Measurements from ENCODE around the gene MAGI2.

MAGI2 gene

DNA sequence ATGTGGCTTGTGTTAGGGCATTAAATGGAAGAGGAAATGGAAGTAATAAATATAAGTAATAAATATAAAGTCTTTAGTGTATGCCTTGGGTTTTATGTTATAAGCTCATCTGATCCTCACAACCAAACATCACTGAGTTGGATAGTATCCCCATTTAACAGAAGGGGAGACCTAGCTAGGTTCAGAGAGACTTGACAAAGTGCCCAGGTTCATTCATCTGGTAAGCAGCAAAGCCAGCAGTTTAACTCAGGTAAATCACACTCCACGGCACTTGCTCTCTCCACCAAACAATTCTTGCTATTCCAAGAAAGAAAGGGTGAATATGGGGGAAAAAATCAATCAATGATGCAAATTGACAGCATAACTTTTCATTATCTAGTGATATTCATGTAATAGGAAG lies 167.3 kb downstream of the MAGI2 start:
- no peaks in the 10 kb centered on the region for H3K4me1 ChIP-seq (ENCODE audit: insufficient read depth, low read length)
- H3K27me3 ChIP-seq (ENCODE audit: insufficient read depth, low read length, poor library complexity) = no peaks in the 10 kb centered on the region
- no peaks in the 10 kb centered on the region for H4K20me1 ChIP-seq (ENCODE audit: insufficient read depth, low read length)
- H3K27ac ChIP-seq (ENCODE audit: low read length) = no peak overlapping the region
- H3K79me2 ChIP-seq (ENCODE audit: insufficient read depth, low read length) = no peaks in the 10 kb centered on the region
- DNase-seq = no peak
- no peaks in the 10 kb centered on the region for H3K9me3 ChIP-seq (ENCODE audit: insufficient read depth, low read length, severe bottlenecking)
- no peak overlapping the region for H3K4me2 ChIP-seq (ENCODE audit: insufficient read depth, low read length)
- no peak for ATAC-seq (ENCODE audit: insufficient read depth, low read depth)
- TF ChIP-seq EZH2 (IDR thresholded peaks at IDR 0.05; ENCODE audit: borderline replicate concordance, low read depth, low read length, severe bottlenecking) = no peak
- TF ChIP-seq, protein P1, sequence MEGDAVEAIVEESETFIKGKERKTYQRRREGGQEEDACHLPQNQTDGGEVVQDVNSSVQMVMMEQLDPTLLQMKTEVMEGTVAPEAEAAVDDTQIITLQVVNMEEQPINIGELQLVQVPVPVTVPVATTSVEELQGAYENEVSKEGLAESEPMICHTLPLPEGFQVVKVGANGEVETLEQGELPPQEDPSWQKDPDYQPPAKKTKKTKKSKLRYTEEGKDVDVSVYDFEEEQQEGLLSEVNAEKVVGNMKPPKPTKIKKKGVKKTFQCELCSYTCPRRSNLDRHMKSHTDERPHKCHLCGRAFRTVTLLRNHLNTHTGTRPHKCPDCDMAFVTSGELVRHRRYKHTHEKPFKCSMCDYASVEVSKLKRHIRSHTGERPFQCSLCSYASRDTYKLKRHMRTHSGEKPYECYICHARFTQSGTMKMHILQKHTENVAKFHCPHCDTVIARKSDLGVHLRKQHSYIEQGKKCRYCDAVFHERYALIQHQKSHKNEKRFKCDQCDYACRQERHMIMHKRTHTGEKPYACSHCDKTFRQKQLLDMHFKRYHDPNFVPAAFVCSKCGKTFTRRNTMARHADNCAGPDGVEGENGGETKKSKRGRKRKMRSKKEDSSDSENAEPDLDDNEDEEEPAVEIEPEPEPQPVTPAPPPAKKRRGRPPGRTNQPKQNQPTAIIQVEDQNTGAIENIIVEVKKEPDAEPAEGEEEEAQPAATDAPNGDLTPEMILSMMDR (IDR thresholded peaks at IDR 0.05; ENCODE audit: borderline replicate concordance, extremely low read depth, low read length, poor library complexity, severe bottlenecking) = no peak
- H3K4me3 ChIP-seq (ENCODE audit: low read depth in 1 of 2, low read length in 2 of 2) = no peak overlapping the region
- H2AFZ ChIP-seq (ENCODE audit: low read depth, low read length) = no peak overlapping the region
- H3K9ac ChIP-seq (ENCODE audit: low read depth, low read length) = no peak overlapping the region
- H3K36me3 ChIP-seq (ENCODE audit: insufficient read depth, low read length) = no peaks in the 10 kb centered on the region

DNA sequence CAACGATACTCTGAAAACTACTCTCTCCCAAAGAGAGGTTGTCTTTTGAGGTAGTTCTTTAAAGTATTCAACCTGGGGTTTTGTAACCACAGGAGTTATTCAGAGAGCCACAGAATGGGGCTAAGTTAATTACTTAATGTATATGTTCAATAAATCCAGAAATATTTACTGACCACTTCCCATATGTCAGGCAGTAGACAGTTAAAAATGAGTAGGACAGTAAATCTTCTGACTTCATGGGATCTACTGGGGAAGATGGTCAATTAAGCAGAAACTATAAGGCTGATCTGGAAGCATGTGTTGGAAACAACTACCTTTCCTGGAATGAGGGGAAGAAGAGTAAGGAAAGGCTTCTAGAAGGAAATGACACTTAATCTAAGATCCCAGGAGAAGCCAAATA lies 167.7 kb downstream of the MAGI2 start:
- ATAC-seq (ENCODE audit: insufficient read depth, low read depth) (no peak), DNase-seq (no peak)
- Histone ChIP-seq H3K27ac (ENCODE audit: low read length) (no peak overlapping the region), H3K4me2 (ENCODE audit: insufficient read depth, low read length) (no peak overlapping the region), H3K36me3 (ENCODE audit: insufficient read depth, low read length) (no peaks in the 10 kb centered on the region), H2AFZ (ENCODE audit: low read depth, low read length) (no peak overlapping the region), H3K4me3 (ENCODE audit: low read depth in 1 of 2, low read length in 2 of 2) (no peak overlapping the region), H3K4me1 (ENCODE audit: insufficient read depth, low read length) (no peaks in the 10 kb centered on the region), H4K20me1 (ENCODE audit: insufficient read depth, low read length) (no peaks in the 10 kb centered on the region), H3K79me2 (ENCODE audit: insufficient read depth, low read length) (no peaks in the 10 kb centered on the region), H3K9me3 (ENCODE audit: insufficient read depth, low read length, severe bottlenecking) (no peaks in the 10 kb centered on the region), H3K9ac (ENCODE audit: low read depth, low read length) (no peak overlapping the region), H3K27me3 (ENCODE audit: insufficient read depth, low read length, poor library complexity) (no peaks in the 10 kb centered on the region)
- no peak for TF ChIP-seq EZH2 (IDR thresholded peaks at IDR 0.05; ENCODE audit: borderline replicate concordance, low read depth, low read length, severe bottlenecking)
- TF ChIP-seq, protein P1 (IDR thresholded peaks at IDR 0.05; ENCODE audit: borderline replicate concordance, extremely low read depth, low read length, poor library complexity, severe bottlenecking) = no peak

DNA sequence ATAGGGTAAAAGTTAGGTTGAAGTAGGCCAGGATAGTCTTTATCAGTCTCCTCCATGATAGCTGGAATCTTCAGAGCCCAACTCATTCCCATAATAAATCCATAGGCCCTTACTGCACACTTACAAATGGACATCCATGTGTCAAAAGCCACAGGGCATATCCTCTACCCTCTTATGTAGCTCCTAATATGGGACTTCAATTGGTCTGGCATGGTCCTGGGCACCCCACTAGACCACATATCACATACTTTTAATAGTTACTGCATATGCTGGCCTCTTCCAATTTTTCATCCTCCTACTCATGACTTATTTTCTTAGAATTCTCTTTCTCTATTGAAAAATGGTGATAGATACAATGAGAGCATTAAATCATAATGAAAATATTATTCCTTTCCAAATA lies 169.3 kb downstream of the MAGI2 start:
- H3K4me1 ChIP-seq (ENCODE audit: insufficient read depth, low read length) = no peaks in the 10 kb centered on the region
- no peak overlapping the region for H2AFZ ChIP-seq (ENCODE audit: low read depth, low read length)

More for the DNA sequence above, 169.3 kb downstream of the MAGI2 start:
- TF ChIP-seq, protein P1 (IDR thresholded peaks at IDR 0.05; ENCODE audit: borderline replicate concordance, extremely low read depth, low read length, poor library complexity, severe bottlenecking) = no peak
- no peak for TF ChIP-seq EZH2 (IDR thresholded peaks at IDR 0.05; ENCODE audit: borderline replicate concordance, low read depth, low read length, severe bottlenecking)
- H3K27ac ChIP-seq (ENCODE audit: low read length) = no peak overlapping the region
- DNase-seq (no peak), ATAC-seq (ENCODE audit: insufficient read depth, low read depth) (no peak)
- H4K20me1 ChIP-seq (ENCODE audit: insufficient read depth, low read length) = no peaks in the 10 kb centered on the region
- no peak overlapping the region for H3K4me3 ChIP-seq (ENCODE audit: low read depth in 1 of 2, low read length in 2 of 2)
- H3K4me2 ChIP-seq (ENCODE audit: insufficient read depth, low read length) = no peak overlapping the region
- H3K9ac ChIP-seq (ENCODE audit: low read depth, low read length) = no peak overlapping the region
- no peaks in the 10 kb centered on the region for H3K79me2 ChIP-seq (ENCODE audit: insufficient read depth, low read length)
- H3K36me3 ChIP-seq (ENCODE audit: insufficient read depth, low read length) = no peaks in the 10 kb centered on the region
- H3K27me3 ChIP-seq (ENCODE audit: insufficient read depth, low read length, poor library complexity) = no peaks in the 10 kb centered on the region
- no peaks in the 10 kb centered on the region for H3K9me3 ChIP-seq (ENCODE audit: insufficient read depth, low read length, severe bottlenecking)

Measured in DND-41 (cell line).